ES-I3 (cell line): ENCODE measurements around the gene CXCL16.

ENCODE experiments used
- H3K36me3 ChIP-seq: 2 replicates; pipeline ENCODE4 v1.6.1; 2013; ENCODE audit warnings: mild to moderate bottlenecking, low read length, control low read depth, moderate library complexity; ENCODE audit not compliant: insufficient read depth
- H3K4me1 ChIP-seq: 2 replicates; pipeline ENCODE4 v1.6.1; 2013; ENCODE audit warnings: mild to moderate bottlenecking, control low read depth, low read length; ENCODE audit not compliant: insufficient read depth
- H3K9ac ChIP-seq: 2 replicates; pipeline ENCODE4 v1.6.1; 2013; ENCODE audit warnings: low read depth, mild to moderate bottlenecking, low read length, moderate library complexity
- H3K9me3 ChIP-seq: 2 replicates; pipeline ENCODE4 v1.6.1; 2013; ENCODE audit warnings: mild to moderate bottlenecking, low read length, moderate library complexity; ENCODE audit not compliant: control insufficient read depth, insufficient read depth

CXCL16 gene

DNA sequence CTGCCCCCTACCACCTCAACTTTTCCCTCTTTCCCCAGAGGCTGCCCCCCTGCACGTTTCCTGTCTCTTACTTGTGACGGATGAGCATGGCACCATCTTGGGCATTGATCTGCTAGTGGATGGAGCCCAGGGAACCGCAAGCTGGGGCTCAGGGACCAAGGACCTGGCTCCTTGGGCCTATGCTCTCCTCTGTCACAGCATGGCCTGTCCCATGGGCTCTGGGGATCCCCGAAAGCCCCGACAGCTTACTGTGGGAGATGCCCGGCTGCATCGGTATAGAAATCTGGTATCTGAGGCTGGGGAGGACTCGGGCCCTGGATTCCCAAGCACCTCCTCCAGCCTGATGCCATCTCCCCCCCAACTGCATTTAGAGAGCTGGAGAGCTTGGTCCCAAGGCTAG is 1.8 kb upstream of the CXCL16 start:
- H3K9ac ChIP-seq = no peak overlapping the region
- no peaks in the 10 kb centered on the region for H3K4me1 ChIP-seq
- H3K9me3 ChIP-seq = no peaks in the 10 kb centered on the region
- H3K36me3 ChIP-seq = no peaks in the 10 kb centered on the region

DNA sequence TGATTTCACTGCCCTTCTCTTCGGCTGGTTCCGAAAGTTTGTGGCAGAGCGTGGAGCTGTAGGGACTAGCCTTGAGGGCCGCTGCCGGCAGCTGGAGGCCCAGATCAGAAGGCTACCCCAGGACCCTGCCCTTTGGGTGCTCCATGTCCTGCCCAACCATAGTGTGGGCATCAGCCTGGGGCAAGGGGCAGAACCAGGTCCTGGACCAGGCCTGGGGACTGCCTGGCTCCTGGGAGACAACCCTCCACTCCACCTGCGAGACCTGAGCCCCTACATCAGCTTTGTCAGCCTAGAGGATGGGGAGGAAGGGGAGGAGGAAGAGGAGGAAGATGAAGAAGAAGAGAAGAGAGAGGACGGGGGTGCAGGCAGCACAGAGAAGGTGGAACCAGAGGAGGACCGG is 856 bp upstream of the CXCL16 start:
- Histone ChIP-seq H3K36me3 (no peaks in the 10 kb centered on the region), H3K4me1 (no peaks in the 10 kb centered on the region), H3K9me3 (no peaks in the 10 kb centered on the region), H3K9ac (no peak overlapping the region)

DNA sequence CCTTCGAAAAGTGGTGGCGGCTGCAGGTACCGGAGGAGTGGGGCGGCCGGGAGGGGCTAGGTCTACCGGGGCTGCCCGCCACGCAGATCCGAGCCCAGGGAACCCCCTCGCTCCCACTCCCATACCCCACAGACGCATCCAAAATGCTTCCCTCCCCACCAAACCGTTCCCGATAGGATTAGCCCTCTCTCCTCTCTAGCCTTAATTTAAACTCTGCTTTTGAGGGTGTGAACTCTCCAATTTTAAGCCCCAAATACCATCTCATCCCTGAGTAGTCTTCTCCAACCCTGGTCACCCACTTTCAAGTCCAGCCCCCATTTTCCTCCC is 260 bp upstream of the CXCL16 start:
- Histone ChIP-seq H3K36me3 (no peaks in the 10 kb centered on the region), H3K4me1 (no peaks in the 10 kb centered on the region), H3K9ac (peak overlapping the region; percentile 70; the same call in 1 of the 2 replicates), H3K9me3 (no peaks in the 10 kb centered on the region)

DNA sequence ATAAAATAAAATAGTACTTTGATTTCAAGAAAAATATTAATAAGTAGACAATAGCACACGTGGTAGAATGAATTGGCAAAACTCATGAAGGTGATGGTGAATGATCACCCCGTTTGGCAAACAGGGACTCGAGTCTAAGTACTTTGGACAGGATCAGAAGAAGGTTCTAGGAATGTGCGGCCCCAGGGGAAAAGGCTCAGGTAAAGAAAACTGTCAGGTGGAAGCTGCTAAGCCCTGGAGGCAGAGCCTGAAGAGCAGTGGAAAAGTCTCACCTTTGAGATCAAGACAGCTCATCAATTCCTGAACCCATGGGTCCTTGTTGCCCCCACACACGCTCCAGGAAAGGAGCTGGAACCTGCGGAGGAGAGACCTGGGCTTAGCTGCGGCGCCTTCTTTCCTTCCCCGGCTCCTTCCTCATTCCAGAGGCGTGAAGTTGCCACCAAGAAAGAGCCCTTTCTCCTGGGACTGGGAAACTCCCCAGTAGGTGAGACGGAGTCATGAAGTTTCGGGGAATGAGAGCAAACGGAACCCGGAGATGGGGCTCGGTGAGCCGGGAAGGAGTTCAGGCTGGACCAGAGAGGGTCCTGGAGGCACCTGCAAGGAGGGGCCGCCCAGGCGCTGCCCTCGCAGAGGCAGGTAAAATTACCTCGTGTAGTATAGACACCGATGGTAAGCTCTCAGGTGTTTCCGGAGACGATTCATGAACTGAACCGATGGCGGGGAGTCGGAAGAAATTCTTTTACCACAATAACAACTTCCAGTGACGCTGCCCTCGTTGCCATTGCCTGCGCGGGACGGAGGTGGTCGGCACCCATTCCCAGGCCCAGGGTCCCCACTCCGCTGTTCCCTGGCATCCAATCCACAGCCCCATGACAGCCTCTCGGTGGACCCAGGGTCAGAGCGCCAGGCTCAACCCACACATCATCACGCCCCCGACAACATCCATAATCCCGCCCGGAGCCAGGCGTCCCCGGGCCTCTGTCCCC is 1.3 kb downstream of the CXCL16 start:
- no peaks in the 10 kb centered on the region for H3K36me3 ChIP-seq
- H3K9me3 ChIP-seq = no peaks in the 10 kb centered on the region
- H3K9ac ChIP-seq = peak overlapping the region; percentile 70; the same call in 1 of the 2 replicates
- H3K4me1 ChIP-seq = no peaks in the 10 kb centered on the region

DNA sequence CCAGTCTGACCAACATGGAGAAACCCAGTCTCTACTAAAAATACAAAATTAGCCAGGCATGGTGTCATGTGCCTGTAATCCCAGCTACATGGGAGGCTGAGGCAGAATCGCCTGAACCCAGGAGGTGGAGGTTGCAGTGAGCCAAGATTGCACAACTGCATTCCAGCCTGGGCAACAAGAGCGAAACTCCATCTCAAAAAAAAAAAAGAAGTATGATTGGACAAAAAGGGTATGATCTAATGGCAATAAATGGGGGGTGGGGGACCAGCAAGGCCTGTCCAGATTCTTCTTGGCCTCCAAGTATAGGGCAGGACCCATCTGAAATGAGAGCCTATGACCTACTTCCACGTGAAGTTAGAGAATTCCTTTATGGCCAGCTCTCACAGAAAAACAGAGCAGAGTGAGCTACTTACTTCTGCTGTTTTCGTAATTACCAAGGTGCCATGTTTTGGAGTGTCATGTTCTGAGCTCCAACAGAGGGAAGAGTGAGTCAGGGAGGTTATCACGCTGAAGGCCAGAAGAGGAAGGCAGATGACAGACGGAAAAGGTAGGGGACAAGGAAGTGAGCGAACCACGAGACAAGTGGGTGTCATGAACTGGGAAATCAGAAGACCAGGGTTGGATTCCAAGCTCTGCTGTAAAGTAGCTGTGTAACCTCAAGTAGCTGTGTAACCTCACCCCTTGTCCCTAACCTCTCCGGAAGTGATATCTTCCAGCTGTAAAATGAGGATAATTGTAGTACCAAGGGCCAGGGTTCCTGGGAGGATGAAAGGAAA is 3.7 kb downstream of the CXCL16 start:
- H3K4me1 ChIP-seq = no peaks in the 10 kb centered on the region
- H3K36me3 ChIP-seq = no peaks in the 10 kb centered on the region
- no peaks in the 10 kb centered on the region for H3K9me3 ChIP-seq
- no peak overlapping the region for H3K9ac ChIP-seq

DNA sequence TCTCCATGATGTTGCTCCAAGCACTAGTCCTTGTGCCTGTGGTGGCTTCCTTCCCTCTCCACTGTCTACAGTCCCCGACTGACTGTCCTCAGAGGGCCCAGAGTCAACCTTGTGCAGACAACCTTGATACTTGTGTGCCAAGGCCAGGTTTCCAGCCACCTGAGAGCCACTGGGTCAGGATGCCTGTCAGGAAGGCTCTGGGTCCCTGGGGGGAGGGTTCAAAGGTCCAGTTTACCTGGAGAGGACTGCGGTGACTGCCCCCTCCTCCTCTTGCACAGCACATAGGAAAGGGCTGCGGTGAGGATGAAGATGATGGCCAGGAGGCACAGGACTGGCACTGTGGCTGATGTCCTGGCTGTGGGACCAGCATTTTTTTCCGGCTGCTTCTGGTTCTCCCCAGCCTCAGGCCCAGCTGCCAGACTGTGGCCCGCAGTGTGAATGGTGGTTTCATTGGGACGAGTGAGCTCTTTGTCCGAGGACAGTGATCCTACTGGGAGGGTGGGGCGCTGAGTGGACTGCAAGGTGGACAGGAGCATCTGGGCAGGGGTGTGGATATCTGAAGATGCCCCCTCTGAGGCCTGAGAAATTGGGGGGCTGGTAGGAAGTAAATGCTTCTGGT is 4.8 kb downstream of the CXCL16 start:
- H3K36me3 ChIP-seq = no peaks in the 10 kb centered on the region
- H3K4me1 ChIP-seq = no peaks in the 10 kb centered on the region
- H3K9me3 ChIP-seq = no peaks in the 10 kb centered on the region
- H3K9ac ChIP-seq = no peak overlapping the region

DNA sequence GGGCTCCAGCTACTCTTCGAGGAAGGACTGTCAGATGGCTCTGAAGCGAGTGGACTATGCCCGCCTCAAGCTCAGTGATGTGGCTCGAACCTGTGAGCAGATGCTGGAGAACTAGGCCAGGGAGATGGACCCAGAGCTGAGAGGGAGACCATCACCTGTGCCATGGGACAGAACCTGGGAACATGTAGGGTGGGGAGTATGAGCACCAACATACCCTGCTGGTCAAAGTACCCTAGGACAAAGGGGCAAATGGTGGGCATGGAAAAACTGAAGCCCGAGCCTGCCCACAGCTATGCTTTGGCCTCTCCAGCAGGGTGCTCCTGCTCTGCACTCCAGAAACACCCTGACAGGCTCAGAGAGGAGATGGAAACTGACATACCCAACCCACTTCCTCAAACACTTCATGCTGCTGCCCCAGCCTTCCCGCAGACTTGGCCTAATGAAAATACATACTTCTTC is 6.6 kb downstream of the CXCL16 start:
- no peaks in the 10 kb centered on the region for H3K36me3 ChIP-seq
- no peak overlapping the region for H3K9ac ChIP-seq
- H3K4me1 ChIP-seq = no peaks in the 10 kb centered on the region
- no peaks in the 10 kb centered on the region for H3K9me3 ChIP-seq

DNA sequence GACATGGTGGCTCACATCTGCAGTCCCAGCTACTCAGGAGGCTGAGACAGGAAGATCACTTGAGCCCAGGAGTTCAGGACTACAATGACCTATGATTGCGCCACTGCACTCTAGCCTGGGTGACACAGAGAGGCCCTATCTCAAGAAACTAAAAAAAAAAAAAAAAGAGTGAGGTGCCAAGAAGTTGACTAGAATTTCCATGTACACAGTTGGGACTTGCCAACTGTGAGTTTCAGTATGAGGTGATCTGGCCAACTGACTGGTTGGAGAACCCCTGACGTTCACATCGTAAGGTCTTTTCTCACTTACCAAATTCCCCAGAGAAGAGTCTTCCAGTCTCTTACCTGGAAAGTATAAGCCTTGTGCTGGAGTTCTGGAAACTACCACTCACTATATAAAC is 11.6 kb downstream of the CXCL16 start:
- Histone ChIP-seq H3K36me3 (no peaks in the 10 kb centered on the region), H3K4me1 (no peaks in the 10 kb centered on the region), H3K9me3 (no peaks in the 10 kb centered on the region), H3K9ac (no peak overlapping the region)

DNA sequence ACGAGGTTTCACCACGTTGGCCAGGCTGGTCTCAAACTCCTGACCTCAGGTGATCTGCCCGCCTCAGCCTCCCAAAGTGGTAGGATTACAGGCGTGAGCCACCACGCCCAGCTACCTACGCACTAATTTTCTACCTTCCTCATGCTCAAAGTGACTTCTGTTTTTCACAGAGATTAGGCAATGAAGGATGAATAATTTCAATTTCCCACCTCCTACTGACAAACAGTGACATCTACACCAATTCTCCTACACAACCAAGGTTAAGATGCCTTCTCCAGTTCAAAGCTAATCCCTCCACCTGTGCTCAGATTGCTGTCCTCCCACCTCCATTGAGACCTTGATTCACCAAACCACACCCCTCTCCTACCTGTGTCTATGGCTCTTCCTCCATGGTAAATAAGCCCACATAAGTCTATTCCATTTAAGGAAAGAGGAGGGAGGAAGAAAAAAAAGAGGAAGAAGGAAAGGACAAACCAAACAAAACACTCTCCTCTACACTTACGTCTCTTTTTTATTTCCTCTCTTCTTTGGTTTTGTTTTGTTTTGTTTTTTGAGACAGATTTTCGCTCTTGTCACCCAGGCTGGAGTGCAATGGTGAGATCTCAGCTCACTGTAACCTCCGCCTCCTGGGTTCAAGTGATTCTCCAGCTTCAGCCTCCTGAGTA is 13.9 kb downstream of the CXCL16 start:
- Histone ChIP-seq H3K9ac (no peak overlapping the region), H3K9me3 (no peaks in the 10 kb centered on the region), H3K4me1 (no peaks in the 10 kb centered on the region), H3K36me3 (no peaks in the 10 kb centered on the region)

DNA sequence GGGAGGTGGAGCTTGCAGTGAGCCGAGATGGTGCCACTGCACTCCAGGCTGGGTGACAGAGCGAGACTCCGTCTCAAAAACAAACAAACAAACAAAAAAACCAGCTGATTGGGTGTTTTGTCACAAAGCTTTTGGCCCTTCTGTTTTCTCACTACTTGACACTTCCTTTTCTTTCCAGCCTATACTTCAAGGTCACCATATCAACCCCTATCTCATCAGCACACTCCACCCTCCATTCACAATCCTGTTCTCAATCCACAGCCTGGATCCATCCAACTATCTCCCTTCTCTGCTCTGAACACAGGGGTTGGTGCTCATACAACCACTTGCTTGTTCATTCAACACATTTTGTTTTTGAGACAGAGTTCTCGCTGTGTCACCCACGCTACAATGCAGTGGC is 15.1 kb downstream of the CXCL16 start:
- Histone ChIP-seq H3K4me1 (no peaks in the 10 kb centered on the region), H3K36me3 (no peaks in the 10 kb centered on the region), H3K9me3 (no peaks in the 10 kb centered on the region), H3K9ac (no peak overlapping the region)

DNA sequence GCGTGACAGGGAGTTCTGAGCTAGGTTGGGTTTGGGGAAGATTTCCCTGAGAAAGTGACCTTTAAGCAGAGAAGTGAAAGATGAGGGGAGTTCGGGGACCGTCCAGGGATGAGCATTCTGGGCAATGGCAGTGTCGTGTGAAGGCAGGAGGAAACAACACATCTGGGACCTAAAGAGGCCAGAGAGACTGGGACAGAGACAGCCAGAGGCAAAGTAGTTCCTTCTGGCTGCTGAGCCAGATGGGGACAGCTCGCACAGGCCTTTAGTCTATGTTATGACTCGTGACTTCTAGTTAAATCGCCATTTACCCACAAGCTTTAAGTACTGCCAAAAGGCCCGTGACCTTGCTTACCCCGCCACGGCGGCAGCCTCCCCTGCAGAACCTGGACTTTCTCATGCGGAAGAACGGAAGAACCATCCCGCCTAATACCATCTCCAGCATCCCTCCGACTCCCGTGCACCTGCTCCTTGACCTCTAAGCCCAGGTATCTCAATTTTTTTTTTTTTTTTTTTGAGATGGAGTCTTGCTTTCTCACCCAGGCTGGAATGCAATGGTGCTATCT is 17.0 kb downstream of the CXCL16 start:
- H3K9me3 ChIP-seq = no peaks in the 10 kb centered on the region
- H3K36me3 ChIP-seq = no peaks in the 10 kb centered on the region
- no peak overlapping the region for H3K9ac ChIP-seq
- H3K4me1 ChIP-seq = no peaks in the 10 kb centered on the region

DNA sequence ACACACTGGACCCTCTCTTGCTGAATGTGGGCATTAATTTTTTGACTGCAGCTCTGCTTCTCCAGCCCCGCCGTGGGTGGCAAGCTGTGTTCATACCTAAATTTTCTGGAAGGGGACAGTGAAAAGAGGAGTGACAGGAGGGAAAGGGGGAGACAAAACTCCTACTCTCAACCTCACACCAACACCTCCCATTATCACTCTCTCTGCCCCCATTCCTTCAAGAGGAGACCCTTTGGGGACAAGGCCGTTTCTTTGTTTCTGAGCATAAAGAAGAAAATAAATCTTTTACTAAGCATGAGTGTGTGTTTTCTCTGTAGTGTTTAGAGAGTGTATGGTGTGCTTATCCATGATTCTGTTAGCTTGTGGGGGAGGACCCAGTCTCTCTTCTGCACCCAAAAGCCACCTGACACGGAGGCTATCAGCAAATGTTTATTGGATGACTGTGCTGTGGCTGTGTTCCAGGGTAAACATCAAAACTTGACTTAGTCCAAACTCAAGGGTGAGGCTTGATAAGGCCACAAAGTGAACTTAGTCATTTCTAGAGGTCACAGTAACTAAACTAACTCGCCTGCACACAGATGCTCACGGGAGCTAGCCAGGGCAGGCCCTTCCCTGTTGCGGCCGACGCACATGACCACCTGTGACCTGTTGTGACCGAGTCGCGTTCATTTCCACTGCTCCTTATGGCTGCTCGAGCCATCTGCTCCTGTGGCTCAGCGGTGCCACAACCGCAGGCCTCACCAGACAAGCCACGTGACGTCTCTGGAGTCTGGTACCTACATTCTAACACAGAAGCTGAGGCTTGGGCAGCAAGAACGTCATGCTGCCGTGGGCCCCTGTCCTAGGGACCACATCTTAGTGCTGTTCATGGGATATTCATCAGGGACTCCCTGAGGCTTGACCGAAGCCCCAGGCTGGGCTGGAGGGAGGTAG is 18.3 kb downstream of the CXCL16 start:
- Histone ChIP-seq H3K9me3 (no peaks in the 10 kb centered on the region), H3K9ac (no peak overlapping the region), H3K36me3 (no peaks in the 10 kb centered on the region), H3K4me1 (no peaks in the 10 kb centered on the region)

DNA sequence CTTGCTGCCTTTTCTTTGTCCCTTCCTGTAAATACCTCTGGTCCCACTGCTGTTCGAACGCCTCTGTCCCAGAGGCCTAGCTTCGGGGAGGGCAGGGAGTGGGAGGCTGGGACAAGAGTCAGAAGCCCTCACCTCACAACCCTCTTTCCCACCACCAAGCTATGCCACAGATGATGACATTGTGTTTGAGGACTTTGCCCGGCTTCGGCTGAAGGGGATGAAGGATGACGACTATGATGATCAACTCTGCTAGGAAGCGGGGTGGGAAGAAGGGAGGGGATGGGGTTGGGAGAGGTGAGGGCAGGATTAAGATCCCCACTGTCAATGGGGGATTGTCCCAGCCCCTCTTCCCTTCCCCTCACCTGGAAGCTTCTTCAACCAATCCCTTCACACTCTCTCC is 18.9 kb downstream of the CXCL16 start:
- H3K9me3 ChIP-seq = no peaks in the 10 kb centered on the region
- no peak overlapping the region for H3K9ac ChIP-seq
- H3K4me1 ChIP-seq = no peaks in the 10 kb centered on the region
- no peaks in the 10 kb centered on the region for H3K36me3 ChIP-seq
